GM19351 (cell line): ENCODE data around the gene OR2A14.
A peak's percentile ranks its signal among the peaks of the same experiment; 100 is the strongest.
"Not testable (repeated sequence)": the region's sequence is repeated elsewhere in the genome, so short reads cannot be mapped to it uniquely, and the experiment has no call there.

Source experiments
- ATAC-seq: cut with Tn5 transposase; IDR thresholded peaks from one replicate; pipeline ENCODE4 v1.9.1; 2021; ENCODE audit warnings: mild to moderate bottlenecking, moderate library complexity; ENCODE audit not compliant: unreplicated experiment

Gene OR2A14

GRCh38 chr7:144122876-144123275 is at the start of gene OR2A14:
Gene OR2A14, plus strand, starts transcription at chr7:144123176. Its CDS starts 5,937 bp downstream, at chr7:144129113.
- no peak for ATAC-seq

- ATAC-seq = no peak
Measured at GRCh38 chr7:144074374-144074773, 48.6 kb upstream of the OR2A14 start.

GRCh38 chr7:144085978-144086377 is 37.0 kb upstream of the OR2A14 start, which contains the start of gene OR2A12:
Gene OR2A12, plus strand, starts transcription at chr7:144086278. Its CDS starts 8,830 bp downstream, at chr7:144095108.
- ATAC-seq = no peak

DNA sequence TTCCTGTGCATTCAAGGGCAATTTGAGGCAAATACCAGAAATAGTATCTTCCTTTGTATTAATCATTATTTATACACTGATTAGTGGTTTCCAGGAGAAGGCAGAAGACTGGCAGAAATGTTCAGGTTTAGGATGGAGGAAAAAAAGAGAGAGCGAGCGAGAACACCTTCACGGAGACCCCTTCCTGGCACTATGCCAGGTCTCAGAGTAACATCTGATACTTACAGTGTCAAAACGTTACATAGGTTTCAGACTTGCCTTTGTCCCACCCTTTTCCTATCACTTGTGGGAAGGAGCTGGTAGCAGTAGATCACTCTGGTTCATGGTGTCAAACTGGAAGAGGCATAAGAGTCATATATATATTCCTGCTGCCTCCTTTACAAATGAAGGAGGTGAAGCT is 36.2 kb upstream of the OR2A14 start:
- no peak for ATAC-seq

GRCh38 chr7:144087230-144087629 is 35.7 kb upstream of the OR2A14 start:
- no peak for ATAC-seq

DNA sequence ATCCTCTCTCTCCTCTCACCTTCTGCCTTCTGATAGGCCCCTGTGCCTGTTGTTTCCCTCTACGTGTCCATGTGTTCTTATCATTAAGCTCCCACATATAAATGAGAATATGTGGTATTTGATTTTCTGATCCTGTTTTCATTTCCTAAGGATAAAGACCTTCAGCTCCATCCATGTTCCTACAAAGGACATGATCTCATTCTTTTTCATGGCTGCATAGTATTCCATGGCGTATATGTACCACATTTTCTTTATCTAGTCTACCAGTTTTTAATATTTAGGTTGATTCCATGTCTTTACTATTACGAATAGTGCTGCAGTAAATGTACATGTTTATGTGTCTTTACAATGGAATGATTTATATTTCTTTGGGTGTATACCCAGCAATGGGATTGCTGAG is 32.3 kb upstream of the OR2A14 start:
- no peak for ATAC-seq

GRCh38 chr7:144098776-144099175 is 24.2 kb upstream of the OR2A14 start:
- ATAC-seq = no peak

- ATAC-seq = no peak
Measured at GRCh38 chr7:144100607-144101006, 22.4 kb upstream of the OR2A14 start.

DNA sequence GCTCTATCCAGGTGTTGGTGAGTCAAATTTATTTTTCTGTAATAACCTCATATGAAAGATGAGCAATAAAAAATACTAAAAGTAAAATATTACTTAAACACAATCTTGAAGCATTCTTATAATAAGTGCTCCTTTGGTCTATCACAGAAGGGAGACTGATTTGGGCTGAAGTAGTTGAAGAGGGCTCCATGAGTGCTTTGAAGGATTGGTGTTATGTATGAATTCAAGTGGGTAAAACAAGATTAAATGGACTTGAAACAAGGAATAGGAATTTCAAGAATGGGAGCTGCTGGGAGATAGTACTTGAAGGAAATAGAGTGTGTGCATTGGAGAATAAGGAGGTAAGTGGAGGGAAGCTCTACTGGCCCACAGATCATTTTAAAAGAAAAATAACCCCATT is 20.9 kb upstream of the OR2A14 start:
- ATAC-seq = no peak

DNA sequence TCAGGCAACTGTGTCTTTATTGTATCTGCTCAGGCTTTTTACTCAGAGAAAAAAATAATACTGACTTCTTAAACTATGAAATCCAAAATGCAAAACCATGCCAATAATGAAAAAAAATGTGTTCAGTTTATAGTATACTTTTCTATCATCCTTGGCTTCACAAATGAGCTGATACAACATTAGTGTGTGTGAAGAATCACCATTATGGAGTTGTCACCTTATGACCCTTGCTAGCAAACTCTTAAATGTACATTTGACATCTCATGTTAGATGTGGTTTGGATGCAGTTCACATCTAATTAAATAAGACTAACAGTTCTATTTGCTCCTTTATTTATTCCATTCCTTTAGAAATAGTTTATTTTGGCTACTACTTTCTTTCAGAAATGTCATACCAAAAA is 17.8 kb upstream of the OR2A14 start:
- ATAC-seq = no peak

- ATAC-seq = no peak
Measured at GRCh38 chr7:144109283-144109682, 13.7 kb upstream of the OR2A14 start, which contains the start of gene OR2A2. Gene OR2A2, plus strand, starts transcription at chr7:144109583. Its CDS starts 0 bp downstream, at chr7:144109583.

GRCh38 chr7:144110272-144110671 is 12.7 kb upstream of the OR2A14 start:
- ATAC-seq = no peak

DNA sequence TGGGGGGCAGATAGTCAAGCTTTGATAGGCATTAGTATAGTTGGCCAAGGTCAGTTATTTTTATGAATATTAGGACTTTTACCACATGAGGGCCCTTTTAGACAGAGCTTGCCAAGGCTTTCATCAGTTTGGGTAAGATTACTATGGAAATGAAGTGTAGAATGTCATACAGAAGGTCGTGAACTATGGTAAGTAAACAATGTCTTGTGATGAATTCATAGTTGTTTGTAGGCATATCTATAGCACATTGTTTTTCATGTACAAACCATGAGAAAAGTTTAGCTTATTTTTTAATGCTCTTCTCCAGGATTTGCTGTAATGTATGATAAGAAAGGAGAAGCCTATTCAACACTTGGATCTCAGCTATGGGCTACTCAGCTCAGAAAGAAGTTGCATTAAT is 9.3 kb upstream of the OR2A14 start:
- no peak for ATAC-seq

DNA sequence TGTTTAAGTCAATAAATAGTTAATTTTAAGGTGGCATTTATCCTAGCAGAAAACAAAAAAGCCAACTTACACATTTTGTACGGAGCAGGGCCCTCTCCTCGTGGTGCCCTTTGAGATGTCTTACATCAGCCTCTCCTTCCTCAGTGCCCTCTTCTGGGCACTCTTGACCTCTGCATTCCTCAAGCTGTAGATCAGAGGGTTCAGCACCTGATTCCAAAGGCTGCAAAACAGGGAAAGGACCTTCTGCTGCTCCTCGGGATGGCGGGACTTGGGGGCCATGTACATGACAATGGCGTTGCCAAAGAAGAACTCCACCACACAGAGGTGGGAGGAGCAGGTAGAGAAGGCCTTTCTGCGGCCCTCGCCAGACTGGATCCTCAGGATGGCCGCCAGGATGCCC is 4.6 kb upstream of the OR2A14 start:
- no peak for ATAC-seq

DNA sequence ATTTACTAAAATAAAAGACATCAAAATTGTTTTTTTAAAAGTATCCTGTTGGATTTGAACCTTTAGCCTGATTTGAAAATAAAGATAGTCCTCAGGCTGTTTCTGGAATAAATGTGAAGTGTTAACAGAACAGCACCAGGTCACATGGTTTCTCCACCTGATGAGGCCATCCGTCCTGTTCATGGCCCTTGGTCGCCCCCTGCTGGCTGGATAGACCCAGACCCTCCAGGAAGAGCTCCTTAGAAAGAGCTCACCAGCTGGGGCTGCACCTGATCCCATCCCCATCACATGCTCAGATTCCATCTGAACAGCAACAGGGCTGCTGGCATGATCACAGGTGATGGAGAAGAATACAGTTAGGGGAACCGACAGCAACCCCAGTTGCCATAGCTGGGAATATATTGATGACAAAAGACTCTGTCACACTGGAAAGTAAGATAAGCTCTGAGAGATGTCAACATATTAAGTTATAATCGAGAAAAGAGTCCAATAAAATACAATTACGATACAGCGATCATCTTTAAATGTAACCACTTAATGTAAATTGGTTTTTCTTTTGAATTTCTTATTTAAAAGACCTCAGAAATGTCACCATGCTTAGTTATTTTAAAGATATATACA is 4.8 kb downstream of the OR2A14 start:
- ATAC-seq = peak; percentile 100

DNA sequence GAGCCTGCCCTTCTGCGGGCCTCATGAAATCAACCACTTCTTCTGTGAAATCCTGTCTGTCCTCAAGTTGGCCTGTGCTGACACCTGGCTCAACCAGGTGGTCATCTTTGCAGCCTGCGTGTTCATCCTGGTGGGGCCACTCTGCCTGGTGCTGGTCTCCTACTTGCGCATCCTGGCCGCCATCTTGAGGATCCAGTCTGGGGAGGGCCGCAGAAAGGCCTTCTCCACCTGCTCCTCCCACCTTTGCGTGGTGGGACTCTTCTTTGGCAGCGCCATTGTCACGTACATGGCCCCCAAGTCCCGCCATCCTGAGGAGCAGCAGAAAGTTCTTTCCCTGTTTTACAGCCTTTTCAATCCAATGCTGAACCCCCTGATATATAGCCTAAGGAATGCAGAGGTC is 6.6 kb downstream of the OR2A14 start:
- ATAC-seq = not testable (repeated sequence)

GRCh38 chr7:144130730-144131129 is 7.8 kb downstream of the OR2A14 start:
- ATAC-seq = no peak

- ATAC-seq = no peak
Measured at GRCh38 chr7:144132262-144132661, 9.3 kb downstream of the OR2A14 start.

- ATAC-seq = no peak
Measured at GRCh38 chr7:144133307-144133706, 10.3 kb downstream of the OR2A14 start.

DNA sequence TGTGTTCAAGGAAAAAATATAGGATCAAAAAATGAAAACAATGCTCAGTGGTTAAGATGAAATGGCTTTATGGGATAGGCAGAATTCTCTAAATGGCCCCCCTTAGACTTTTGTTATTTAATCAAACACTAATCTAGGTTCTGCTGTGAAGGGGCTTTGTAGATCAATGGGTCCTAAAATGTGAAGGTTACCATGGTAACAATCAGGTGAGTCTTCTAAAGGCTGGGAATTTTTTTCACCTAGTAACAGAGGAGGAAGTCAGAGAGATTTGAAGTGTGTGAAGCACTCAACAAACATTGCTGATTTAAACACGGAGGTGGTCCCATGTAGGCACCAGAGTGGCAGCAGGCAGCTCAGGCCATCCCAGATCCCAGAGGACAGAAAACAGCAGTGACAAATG is 11.1 kb downstream of the OR2A14 start:
- ATAC-seq = no peak

- ATAC-seq = no peak
Measured at GRCh38 chr7:144137501-144137900, 14.5 kb downstream of the OR2A14 start.

DNA sequence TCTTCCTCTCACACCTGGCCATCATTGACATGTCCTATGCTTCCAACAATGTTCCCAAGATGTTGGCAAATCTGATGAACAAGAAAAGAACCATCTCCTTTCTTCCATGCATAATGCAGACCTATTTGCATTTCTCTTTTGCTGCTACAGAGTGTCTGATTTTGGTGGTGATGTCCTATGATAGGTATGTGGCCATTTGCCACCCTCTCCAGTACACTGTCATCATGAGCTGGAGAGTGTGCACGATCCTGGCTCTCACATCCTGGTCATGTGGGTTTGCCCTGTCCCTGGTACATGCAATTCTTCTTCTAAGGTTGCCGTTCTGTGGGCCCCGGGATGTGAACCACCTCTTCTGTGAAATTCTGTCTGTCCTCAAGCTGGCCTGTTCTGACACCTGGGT is 19.2 kb downstream of the OR2A14 start:
- no peak for ATAC-seq

GRCh38 chr7:144144426-144144825 is 21.4 kb downstream of the OR2A14 start:
- no peak for ATAC-seq
